GM23248 (cell line): ENCODE data around the gene HCN2. TPM values are rescaled to one million over a fixed set of nuclear protein-coding genes. Genes with fewer than 3 reads are reported as not detected.

Experiments
- DNase-seq: peaks from one replicate; pipeline ENCODE4 v3.0.0-alpha.2; 2015
- H2AFZ ChIP-seq: fragments of 200-600 bp; sonication (generic); 2 replicates; pipeline ENCODE4 v1.6.1; 2016; ENCODE audit warnings: antibody characterized with exemption
- H3F3A ChIP-seq: fragments of 200-600 bp; sonication (generic); 2 replicates; pipeline ENCODE4 v1.6.1; 2016; ENCODE audit warnings: mild to moderate bottlenecking, antibody characterized with exemption, mixed run types; ENCODE audit not compliant: insufficient read depth
- H3K27ac ChIP-seq: fragments of 200-600 bp; sonication (generic); 2 replicates; pipeline ENCODE4 v1.5.1; 2016; ENCODE audit warnings: mild to moderate bottlenecking
- H3K27me3 ChIP-seq: fragments of 200-600 bp; sonication (generic); replicated peaks from 2 replicates; pipeline ENCODE4 v1.6.1; 2016; ENCODE audit warnings: mild to moderate bottlenecking; ENCODE audit not compliant: insufficient read depth
- H3K36me3 ChIP-seq: fragments of 200-600 bp; sonication (generic); 2 replicates; pipeline ENCODE4 v1.6.1; 2016; ENCODE audit warnings: low read depth, mild to moderate bottlenecking
- H3K4me1 ChIP-seq: fragments of 200-600 bp; sonication (generic); 2 replicates; pipeline ENCODE4 v1.6.1; 2016; ENCODE audit warnings: mild to moderate bottlenecking; ENCODE audit not compliant: insufficient read depth
- H3K4me2 ChIP-seq: fragments of 200-600 bp; sonication (generic); one replicate; pipeline ENCODE4 v1.6.1; 2016; ENCODE audit warnings: mild to moderate bottlenecking; ENCODE audit not compliant: unreplicated experiment
- H3K4me3 ChIP-seq: fragments of 200-600 bp; sonication (generic); 2 replicates; pipeline ENCODE4 v1.5.1; 2016; ENCODE audit warnings: mild to moderate bottlenecking
- H3K79me2 ChIP-seq: fragments of 200-600 bp; sonication (generic); 2 replicates; pipeline ENCODE4 v1.6.1; 2016; ENCODE audit warnings: mild to moderate bottlenecking; ENCODE audit not compliant: insufficient read depth
- H3K9ac ChIP-seq: fragments of 200-600 bp; sonication (generic); 2 replicates; pipeline ENCODE4 v1.6.1; 2016; ENCODE audit warnings: mild to moderate bottlenecking
- H3K9me2 ChIP-seq: fragments of 200-600 bp; sonication (generic); 2 replicates; pipeline ENCODE4 v1.6.1; 2016; ENCODE audit warnings: mixed run types, mild to moderate bottlenecking, moderate library complexity; ENCODE audit not compliant: insufficient read depth
- H3K9me3 ChIP-seq: fragments of 200-600 bp; sonication (generic); one replicate; pipeline ENCODE4 v1.6.1; 2017; ENCODE audit warnings: low read depth
- H4K20me1 ChIP-seq: fragments of 200-600 bp; sonication (generic); 2 replicates; pipeline ENCODE4 v1.6.0; 2016; ENCODE audit not compliant: insufficient read depth
- EZH2 ChIP-seq: fragments of 200-600 bp; sonication (generic); IDR thresholded peaks from 2 replicates; pipeline ENCODE4 v1.6.1; 2018; ENCODE audit warnings: antibody characterized with exemption, mild to moderate bottlenecking; ENCODE audit not compliant: insufficient read depth, poor library complexity, severe bottlenecking
- EZH2phosphoT487 ChIP-seq: fragments of 200-600 bp; sonication (generic); IDR thresholded peaks from 2 replicates; pipeline ENCODE4 v1.6.1; 2018; ENCODE audit warnings: antibody characterized with exemption, moderate library complexity, mild to moderate bottlenecking, low read depth; ENCODE audit not compliant: insufficient read depth
- WGBS, 2 experiments: methylation state at CpG; one replicate each; pipeline ENCODE4 v1.1.6; 2015 to 2017; ENCODE audit warnings: low lambda C conversion rate in 2 of 2, low coverage in 1 of 2; ENCODE audit errors: missing lambda C conversion rate in 2 of 2; 5-methylcytosine and 5-hydroxymethylcytosine counted together
- in situ Hi-C: fragments of 300-500 bp; cut with MboI; formaldehyde crosslinking; loops from 2 replicates; pipeline ENCODE4 v1.15.0; 2020
- polyA plus RNA-seq: library from polyadenylated mRNA; unstranded; fragments of >200 nt; fragmentation: Nextera tagmentation; extraction: Ambion mirVana; gene quantifications from 2 replicates; pipeline ENCODE4 v1.2.1, GENCODE V29; 2016
- total RNA-seq: library from RNA; depleted of rRNA; stranded (reverse); fragments of >200 nt; shearing (Covaris generic); gene quantifications from 2 replicates; pipeline ENCODE4 v1.2.3, GENCODE V29; 2014

Gene HCN2
- total and polyA plus RNA-seq, 2 experiments from 2014 or later: 0.14 to 3.1 TPM

DNA sequence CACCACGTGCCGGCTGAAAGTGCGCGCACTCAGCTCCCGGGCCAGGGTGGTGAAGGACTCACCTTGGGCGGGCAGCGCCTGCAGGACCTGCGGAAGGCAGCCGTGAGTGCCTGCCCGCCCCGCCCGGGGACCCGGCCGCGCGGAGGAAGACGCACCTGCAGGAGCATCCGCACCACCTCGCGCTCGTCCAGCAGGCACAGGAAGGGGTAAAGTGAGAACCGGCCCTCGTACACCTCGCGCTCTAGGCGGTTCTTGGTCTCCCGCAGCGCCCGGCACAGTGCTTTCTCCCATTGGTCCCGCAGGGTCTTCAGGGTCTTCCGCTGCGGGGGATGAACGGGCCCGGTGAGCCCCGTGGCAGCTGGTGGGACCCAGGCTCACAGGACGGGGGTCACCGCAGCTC lies 33.0 kb downstream of the HCN2 start:
- Histone ChIP-seq H3K27ac (no peak overlapping the region), H3K36me3 (no peaks in the 10 kb centered on the region), H3K9me2 (no peaks in the 10 kb centered on the region), H3K4me2 (no peak overlapping the region), H3K4me1 (no peaks in the 10 kb centered on the region), H4K20me1 (no peaks in the 10 kb centered on the region), H3K4me3 (no peak overlapping the region), H3K9ac (no peak overlapping the region), H3K9me3 (no peaks in the 10 kb centered on the region), H3K27me3 (no peaks in the 10 kb centered on the region), H2AFZ (no peak overlapping the region), H3K79me2 (peaks cover 5% of the 10 kb centered on the region; the same call in 1 of the 2 replicates), H3F3A (no peaks in the 10 kb centered on the region)
- in situ Hi-C loops: no loop called here
- TF ChIP-seq EZH2 (no peak), EZH2phosphoT487 (no peak)
- no peak for DNase-seq
- WGBS, 2 experiments: 94 to 95% methylated on average over 36 to 37 of the region's 37 CpGs

DNA sequence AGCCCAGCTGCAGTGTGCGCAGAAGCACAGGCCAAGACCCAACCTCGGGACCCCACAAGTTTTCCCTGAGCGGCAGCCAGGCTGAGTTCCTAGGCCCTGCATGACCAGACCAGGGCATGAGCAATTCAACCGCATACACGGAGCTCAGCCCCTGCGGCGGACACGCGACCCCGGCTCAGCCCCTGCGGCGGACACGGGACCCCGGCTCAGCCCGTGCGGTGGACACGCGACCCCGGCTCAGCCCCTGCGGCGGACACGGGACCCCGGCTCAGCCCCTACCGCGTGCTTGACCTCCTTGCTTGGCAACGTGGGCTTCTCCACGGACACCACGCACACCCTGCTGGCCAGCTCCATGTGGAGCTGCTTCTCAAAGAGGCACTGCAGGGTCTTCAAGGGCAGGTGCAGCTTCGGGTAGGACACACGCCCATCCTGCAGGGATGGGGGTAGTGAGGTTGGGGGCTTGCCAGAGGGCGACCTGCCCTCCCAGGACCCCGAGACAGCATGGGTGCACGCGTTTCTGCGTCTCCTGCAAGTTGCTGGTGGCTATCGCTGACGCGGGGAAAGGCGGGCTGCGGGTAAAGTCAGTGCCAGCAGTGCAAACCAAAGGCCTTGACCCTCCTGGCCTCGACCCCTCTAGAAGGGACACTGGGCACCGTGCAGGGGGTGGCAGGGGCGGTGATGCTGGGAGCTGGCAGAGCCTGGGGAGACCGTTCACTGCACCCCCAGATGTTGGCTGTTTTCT lies 33.7 kb downstream of the HCN2 start:
- Histone ChIP-seq H3K27me3 (no peaks in the 10 kb centered on the region), H3K27ac (no peak overlapping the region), H3K4me2 (no peak overlapping the region), H3K79me2 (peaks cover 5% of the 10 kb centered on the region; the same call in 1 of the 2 replicates), H3K9ac (no peak overlapping the region), H3K9me2 (no peaks in the 10 kb centered on the region), H3F3A (no peaks in the 10 kb centered on the region), H2AFZ (no peak overlapping the region), H3K4me3 (no peak overlapping the region), H3K36me3 (peaks cover 3% of the 10 kb centered on the region; the same call in 1 of the 2 replicates), H4K20me1 (no peaks in the 10 kb centered on the region), H3K9me3 (no peaks in the 10 kb centered on the region), H3K4me1 (no peaks in the 10 kb centered on the region)
- TF ChIP-seq EZH2 (no peak), EZH2phosphoT487 (no peak)
- in situ Hi-C loops: no loop called here
- DNase-seq: no peak
- 89 to 90% methylated on average over 25 to 44 of the region's 44 CpGs for WGBS, 2 experiments

DNA sequence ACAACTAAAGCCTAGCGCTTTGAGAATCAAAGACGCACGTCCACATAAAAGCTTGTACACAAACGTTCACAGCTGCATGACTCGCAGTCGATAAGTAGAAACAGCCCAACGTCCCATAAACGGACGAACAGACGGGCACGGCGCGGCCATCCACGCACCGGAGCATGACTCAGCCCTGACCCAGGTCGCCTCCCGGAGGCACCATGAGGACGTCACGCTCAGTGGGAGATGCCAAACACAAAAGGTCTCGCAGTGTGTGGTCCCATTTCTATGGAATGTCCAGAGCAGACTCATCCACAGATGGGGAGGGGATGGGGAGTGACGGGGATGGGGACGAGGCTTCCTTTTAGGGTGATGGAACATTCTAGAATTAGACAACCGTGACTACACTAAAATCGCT lies 34.3 kb downstream of the HCN2 start:
- Histone ChIP-seq H2AFZ (no peak overlapping the region), H3F3A (no peaks in the 10 kb centered on the region), H3K4me2 (no peak overlapping the region), H3K36me3 (peaks cover 9% of the 10 kb centered on the region; the same call in 1 of the 2 replicates), H3K27me3 (no peaks in the 10 kb centered on the region), H3K9me2 (no peaks in the 10 kb centered on the region), H3K9me3 (no peaks in the 10 kb centered on the region), H3K79me2 (peaks cover 11% of the 10 kb centered on the region; the same call in 1 of the 2 replicates), H3K9ac (no peak overlapping the region), H3K4me1 (no peaks in the 10 kb centered on the region), H3K27ac (no peak overlapping the region), H3K4me3 (no peak overlapping the region), H4K20me1 (no peaks in the 10 kb centered on the region)
- in situ Hi-C loops: no loop called here
- 88 to 90% methylated on average over 24 of the region's 24 CpGs for WGBS, 2 experiments
- no peak for TF ChIP-seq EZH2
- TF ChIP-seq EZH2phosphoT487: no peak
- DNase-seq: no peak

DNA sequence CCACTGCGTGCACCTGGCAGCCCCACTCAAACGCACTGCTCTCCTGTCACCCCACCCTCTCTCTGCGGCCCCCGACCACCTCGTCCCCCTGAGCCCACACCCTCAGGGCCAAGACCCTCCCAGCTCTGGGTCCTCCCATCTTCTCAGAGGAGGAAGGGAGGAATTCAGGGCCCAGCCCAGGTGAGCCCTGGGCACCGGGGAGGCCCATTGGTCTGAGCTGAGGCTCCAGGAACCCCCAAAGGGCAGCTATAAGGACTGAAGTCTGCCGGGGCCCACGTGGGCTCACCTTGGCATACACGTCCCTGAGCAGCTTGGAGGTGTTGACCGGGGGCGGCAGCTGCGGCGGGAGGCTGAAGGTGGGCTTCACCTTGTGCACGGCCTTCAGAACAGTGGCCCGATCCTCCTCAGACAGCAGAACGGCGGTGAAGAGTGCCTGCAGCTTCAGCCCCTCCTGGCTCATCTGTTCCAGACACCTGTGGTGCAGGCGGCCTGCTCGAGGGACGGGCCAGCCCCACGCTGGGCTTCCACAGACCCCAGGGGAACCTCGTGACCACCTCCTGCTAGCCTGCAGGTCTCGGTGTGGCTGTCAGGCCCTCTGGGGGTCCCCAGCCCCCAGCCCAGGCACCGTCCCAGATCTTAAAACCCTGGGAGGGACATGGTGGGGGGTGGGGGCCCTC lies 34.9 kb downstream of the HCN2 start:
- WGBS, 2 experiments: 93 to 94% methylated on average over 17 to 19 of the region's 24 CpGs
- H3K4me1 ChIP-seq: no peaks in the 10 kb centered on the region

More for the DNA sequence above, 34.9 kb downstream of the HCN2 start:
- no peaks in the 10 kb centered on the region for H3K9me3 ChIP-seq
- no peak for DNase-seq
- no peaks in the 10 kb centered on the region for H4K20me1 ChIP-seq
- peaks cover 13% of the 10 kb centered on the region; the same call in 1 of the 2 replicates for H3K36me3 ChIP-seq
- no peaks in the 10 kb centered on the region for H3K9me2 ChIP-seq
- H3K4me3 ChIP-seq: no peak overlapping the region
- H3K27me3 ChIP-seq: no peaks in the 10 kb centered on the region
- TF ChIP-seq EZH2phosphoT487 (no peak), EZH2 (no peak)
- H3K79me2 ChIP-seq: peaks cover 16% of the 10 kb centered on the region; the same call in 1 of the 2 replicates
- in situ Hi-C loops: no loop called here
- H3K4me2 ChIP-seq: no peak overlapping the region
- no peaks in the 10 kb centered on the region for H3F3A ChIP-seq
- no peak overlapping the region for H3K27ac ChIP-seq
- no peak overlapping the region for H2AFZ ChIP-seq
- H3K9ac ChIP-seq: no peak overlapping the region
